OCI-LY7 (cell line): ENCODE results near the gene PFAS. TPM values are rescaled to one million over a fixed set of nuclear protein-coding genes. Genes with fewer than 3 reads are reported as not detected.

Experiments
- BruUV-seq: library from RNA; stranded (reverse); fragments of 400-500 nt; replicated peaks from 2 replicates; lab custom pipeline; 2021; lab: Mats Ljungman, UMichigan
- CTCF ChIA-PET: fragments of 300-600 bp; sonication (Branson Sonifier 250); formaldehyde crosslinking; loops from one replicate; lab custom pipeline; 2022; ENCODE audit warnings: antibody characterized with exemption; ENCODE audit not compliant: unreplicated experiment; lab: Charles Lee
- POLR2A ChIA-PET: fragments of 300-600 bp; sonication (Branson Sonifier 250); formaldehyde crosslinking; loops from one replicate; lab custom pipeline; 2022; ENCODE audit warnings: antibody characterized with exemption; lab: Charles Lee
- DNase-seq: peaks from one replicate; pipeline ENCODE4 v3.0.0-alpha.2; 2015; ENCODE audit warnings: low spot score
- H2AFZ ChIP-seq: fragments of 200-600 bp; sonication (generic), shearing (Covaris generic); 2 replicates; pipeline ENCODE4 v1.6.1; 2014; ENCODE audit warnings: mild to moderate bottlenecking, antibody characterized with exemption, low read length, moderate library complexity
- H3K27ac ChIP-seq: fragments of 200-600 bp; sonication (generic); 2 replicates; pipeline ENCODE4 v1.5.1; 2014; ENCODE audit warnings: mixed run types, low read depth, mild to moderate bottlenecking, moderate library complexity, low read length, inconsistent platforms; ENCODE audit not compliant: poor library complexity, severe bottlenecking
- H3K36me3 ChIP-seq: fragments of 200-600 bp; sonication (generic); 2 replicates; pipeline ENCODE4 v1.6.1; 2014; ENCODE audit warnings: mild to moderate bottlenecking, antibody characterized with exemption, low read length, moderate library complexity, mixed read lengths; ENCODE audit not compliant: insufficient read depth
- H3K4me1 ChIP-seq: fragments of 200-600 bp; sonication (generic); 2 replicates; pipeline ENCODE4 v1.5.1; 2014; ENCODE audit warnings: mild to moderate bottlenecking, low read length; ENCODE audit not compliant: insufficient read depth, poor library complexity, severe bottlenecking
- H3K4me2 ChIP-seq: fragments of 200-600 bp; sonication (generic); 2 replicates; pipeline ENCODE4 v1.6.1; 2014; ENCODE audit warnings: mild to moderate bottlenecking, low read length
- H3K4me3 ChIP-seq: fragments of 200-600 bp; sonication (generic); 2 replicates; pipeline ENCODE4 v1.5.1; 2014; ENCODE audit warnings: mild to moderate bottlenecking, low read depth, low read length; ENCODE audit not compliant: poor library complexity, severe bottlenecking
- H3K79me2 ChIP-seq: fragments of 200-600 bp; sonication (generic); 2 replicates; pipeline ENCODE4 v1.6.1; 2016; ENCODE audit warnings: low read depth, mild to moderate bottlenecking, low read length, moderate library complexity, mixed read lengths; ENCODE audit not compliant: insufficient read depth
- H3K9me2 ChIP-seq: fragments of 200-600 bp; sonication (generic); 2 replicates; pipeline ENCODE4 v1.6.1; 2016; ENCODE audit warnings: mild to moderate bottlenecking, low read length, mixed read lengths; ENCODE audit not compliant: insufficient read depth
- H3K9me3 ChIP-seq: fragments of 200-600 bp; sonication (generic); 2 replicates; pipeline ENCODE4 v1.6.1; 2014; ENCODE audit warnings: mild to moderate bottlenecking, mixed run types, low read length, mixed read lengths
- H4K20me1 ChIP-seq: fragments of 200-600 bp; sonication (generic); 2 replicates; pipeline ENCODE4 v1.6.1; 2014; ENCODE audit warnings: mild to moderate bottlenecking, antibody characterized with exemption, low read length, moderate library complexity, mixed read lengths; ENCODE audit not compliant: insufficient read depth
- EZH2phosphoT487 ChIP-seq: fragments of 200-600 bp; sonication (generic); IDR thresholded peaks from 2 replicates; pipeline ENCODE4 v1.6.1; 2018; ENCODE audit warnings: low read depth, borderline replicate concordance, mild to moderate bottlenecking, mixed run types, antibody characterized with exemption, low read length, moderate library complexity, mixed read lengths
- intact Hi-C: fragments of 100-400 bp; cut with micrococcal nuclease; formaldehyde crosslinking; loops from one replicate; pipeline ENCODE4 v1.10.0; 2022; ENCODE audit not compliant: unreplicated experiment
- total RNA-seq, 2 experiments: library from RNA; depleted of rRNA in 1 of 2; stranded (reverse); fragments of >200 nt in 1 of 2; shearing (Covaris generic) in 1 of 2; gene quantifications; 2 replicates each; pipeline ENCODE4 v1.2.3, GENCODE V29; 2014 to 2022
- TF ChIP-seq, protein P1 (sequence below): fragments of 200-600 bp; sonication (generic); conservative IDR thresholded peaks from 2 replicates; pipeline ENCODE4 v1.5.1; 2014; ENCODE audit warnings: mild to moderate bottlenecking, antibody characterized with exemption, low read length, moderate library complexity, mixed read lengths

Gene PFAS
- total RNA-seq, 2 experiments from 2014 or later = 114 to 180 TPM

DNA sequence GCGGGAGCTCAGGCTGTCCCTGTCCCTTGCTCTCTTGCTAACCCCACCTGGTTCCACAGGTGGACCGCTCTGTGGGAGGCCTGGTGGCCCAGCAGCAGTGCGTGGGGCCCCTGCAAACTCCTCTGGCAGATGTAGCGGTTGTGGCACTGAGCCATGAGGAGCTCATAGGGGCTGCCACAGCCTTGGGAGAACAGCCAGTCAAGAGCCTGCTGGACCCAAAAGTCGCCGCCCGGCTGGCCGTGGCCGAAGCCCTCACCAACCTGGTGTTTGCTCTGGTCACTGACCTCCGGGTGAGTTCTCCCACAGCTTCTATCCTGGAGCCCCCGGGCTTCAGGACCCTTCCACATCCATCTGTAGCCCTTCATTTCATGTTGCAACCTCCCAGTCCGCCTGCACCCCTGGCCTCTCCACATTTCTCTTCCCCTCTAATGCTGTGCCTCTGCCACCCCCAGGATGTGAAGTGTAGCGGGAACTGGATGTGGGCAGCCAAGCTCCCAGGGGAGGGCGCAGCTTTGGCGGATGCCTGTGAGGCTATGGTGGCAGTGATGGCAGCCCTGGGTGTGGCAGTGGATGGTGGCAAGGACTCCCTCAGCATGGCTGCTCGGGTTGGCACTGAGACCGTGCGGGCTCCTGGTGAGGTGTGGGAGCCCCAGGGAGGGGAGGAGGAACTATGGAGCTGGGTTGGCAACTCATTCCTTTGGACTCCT, 15.9 kb downstream of the PFAS start:
- H3K9me3 ChIP-seq = no peaks in the 10 kb centered on the region
- no peak for DNase-seq
- BruUV-seq = no TSS peak
- POLR2A ChIA-PET = no interaction called here
- intact Hi-C loops = no loop called here
- no peaks in the 10 kb centered on the region for H3K9me2 ChIP-seq
- peaks cover 95% of the 10 kb centered on the region for H3K36me3 ChIP-seq
- H2AFZ ChIP-seq = no peak overlapping the region
- TF ChIP-seq, protein P1, sequence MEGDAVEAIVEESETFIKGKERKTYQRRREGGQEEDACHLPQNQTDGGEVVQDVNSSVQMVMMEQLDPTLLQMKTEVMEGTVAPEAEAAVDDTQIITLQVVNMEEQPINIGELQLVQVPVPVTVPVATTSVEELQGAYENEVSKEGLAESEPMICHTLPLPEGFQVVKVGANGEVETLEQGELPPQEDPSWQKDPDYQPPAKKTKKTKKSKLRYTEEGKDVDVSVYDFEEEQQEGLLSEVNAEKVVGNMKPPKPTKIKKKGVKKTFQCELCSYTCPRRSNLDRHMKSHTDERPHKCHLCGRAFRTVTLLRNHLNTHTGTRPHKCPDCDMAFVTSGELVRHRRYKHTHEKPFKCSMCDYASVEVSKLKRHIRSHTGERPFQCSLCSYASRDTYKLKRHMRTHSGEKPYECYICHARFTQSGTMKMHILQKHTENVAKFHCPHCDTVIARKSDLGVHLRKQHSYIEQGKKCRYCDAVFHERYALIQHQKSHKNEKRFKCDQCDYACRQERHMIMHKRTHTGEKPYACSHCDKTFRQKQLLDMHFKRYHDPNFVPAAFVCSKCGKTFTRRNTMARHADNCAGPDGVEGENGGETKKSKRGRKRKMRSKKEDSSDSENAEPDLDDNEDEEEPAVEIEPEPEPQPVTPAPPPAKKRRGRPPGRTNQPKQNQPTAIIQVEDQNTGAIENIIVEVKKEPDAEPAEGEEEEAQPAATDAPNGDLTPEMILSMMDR = no peak
- TF ChIP-seq EZH2phosphoT487 = no peak
- no peaks in the 10 kb centered on the region for H3K4me1 ChIP-seq
- no peak overlapping the region for H3K27ac ChIP-seq
- H3K79me2 ChIP-seq = no peaks in the 10 kb centered on the region
- H3K4me3 ChIP-seq = no peak overlapping the region
- no peaks in the 10 kb centered on the region for H4K20me1 ChIP-seq
- CTCF ChIA-PET = no interaction called here
- no peak overlapping the region for H3K4me2 ChIP-seq

DNA sequence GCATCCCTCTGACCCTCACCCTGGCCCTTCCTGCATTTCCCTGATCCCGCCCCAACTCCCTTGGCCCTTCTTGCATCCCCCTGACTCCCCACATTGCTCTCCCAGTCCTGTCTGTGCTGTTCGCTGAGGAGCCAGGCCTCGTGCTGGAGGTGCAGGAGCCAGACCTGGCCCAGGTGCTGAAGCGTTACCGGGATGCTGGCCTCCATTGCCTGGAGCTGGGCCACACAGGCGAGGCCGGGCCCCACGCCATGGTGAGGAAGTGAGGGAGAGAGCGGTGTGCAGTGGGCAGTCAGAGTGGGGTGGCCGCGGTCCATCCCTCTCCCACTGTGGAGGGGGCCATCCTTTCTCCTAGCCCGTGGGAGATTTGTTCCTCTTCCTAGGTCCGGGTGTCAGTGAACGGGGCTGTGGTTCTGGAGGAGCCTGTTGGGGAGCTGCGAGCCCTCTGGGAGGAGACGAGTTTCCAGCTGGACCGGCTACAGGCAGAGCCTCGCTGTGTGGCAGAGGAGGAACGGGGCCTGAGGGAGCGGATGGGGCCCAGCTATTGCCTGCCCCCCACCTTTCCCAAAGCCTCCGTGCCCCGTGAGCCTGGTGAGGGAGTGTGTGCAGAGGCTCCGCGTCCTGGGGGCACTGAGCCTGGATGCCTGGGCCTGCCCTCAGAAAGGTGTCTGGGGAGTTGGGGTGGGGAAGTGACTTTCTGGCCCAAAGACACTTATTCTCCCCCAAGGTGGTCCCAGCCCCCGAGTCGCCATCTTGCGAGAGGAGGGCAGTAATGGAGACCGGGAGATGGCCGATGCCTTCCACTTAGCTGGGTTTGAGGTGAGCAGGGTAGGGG, 17.8 kb downstream of the PFAS start:
- no TSS peak for BruUV-seq
- H2AFZ ChIP-seq = no peak overlapping the region
- H3K9me3 ChIP-seq = no peaks in the 10 kb centered on the region
- H3K27ac ChIP-seq = no peak overlapping the region
- TF ChIP-seq, protein P1 = no peak
- TF ChIP-seq EZH2phosphoT487 = no peak
- H3K9me2 ChIP-seq = no peaks in the 10 kb centered on the region
- no peaks in the 10 kb centered on the region for H3K79me2 ChIP-seq
- H3K4me2 ChIP-seq = no peak overlapping the region
- no peaks in the 10 kb centered on the region for H3K4me1 ChIP-seq
- ChIA-PET POLR2A (interaction anchor here (0.6 kb wide), 1 partner anchor 29 kb away, joined by 3 read pairs; no protein-coding TSS in a partner anchor), CTCF (interaction anchor here (0.5 kb wide), 1 partner anchor 1042 kb away, joined by 3 read pairs; no protein-coding TSS in a partner anchor)
- no peaks in the 10 kb centered on the region for H4K20me1 ChIP-seq
- intact Hi-C loops = no loop called here
- peaks cover 94% of the 10 kb centered on the region for H3K36me3 ChIP-seq
- no peak for DNase-seq
- H3K4me3 ChIP-seq = no peak overlapping the region
